Right renal cortex interstitium (tissue), 3 donors: ENCODE results near the gene CREB3L4. TPM values are rescaled to one million over a fixed set of nuclear protein-coding genes. Genes with fewer than 3 reads are reported as not detected.
"Not testable (repeated sequence)": the region's sequence is repeated elsewhere in the genome, so short reads cannot be mapped to it uniquely, and the experiment has no call there.

Experiments used
- DNase-seq, 3 donors: peaks; one replicate each; pipeline ENCODE4 v3.0.0-alpha.2; 2013; ENCODE audit warnings: low read depth in 3 of 3, low spot score in 2 of 3
- polyA plus RNA-seq, 3 donors: library from polyadenylated mRNA; unstranded; fragments of 120-200 nt; gene quantifications; one replicate each; pipeline ENCODE4 v1.2.1, GENCODE V29; 2013; ENCODE audit not compliant: insufficient read length in 3 of 3

CREB3L4 gene
- polyA plus RNA-seq, 3 donors, result 31.9 to 37.9 (median 32.3) TPM

DNA sequence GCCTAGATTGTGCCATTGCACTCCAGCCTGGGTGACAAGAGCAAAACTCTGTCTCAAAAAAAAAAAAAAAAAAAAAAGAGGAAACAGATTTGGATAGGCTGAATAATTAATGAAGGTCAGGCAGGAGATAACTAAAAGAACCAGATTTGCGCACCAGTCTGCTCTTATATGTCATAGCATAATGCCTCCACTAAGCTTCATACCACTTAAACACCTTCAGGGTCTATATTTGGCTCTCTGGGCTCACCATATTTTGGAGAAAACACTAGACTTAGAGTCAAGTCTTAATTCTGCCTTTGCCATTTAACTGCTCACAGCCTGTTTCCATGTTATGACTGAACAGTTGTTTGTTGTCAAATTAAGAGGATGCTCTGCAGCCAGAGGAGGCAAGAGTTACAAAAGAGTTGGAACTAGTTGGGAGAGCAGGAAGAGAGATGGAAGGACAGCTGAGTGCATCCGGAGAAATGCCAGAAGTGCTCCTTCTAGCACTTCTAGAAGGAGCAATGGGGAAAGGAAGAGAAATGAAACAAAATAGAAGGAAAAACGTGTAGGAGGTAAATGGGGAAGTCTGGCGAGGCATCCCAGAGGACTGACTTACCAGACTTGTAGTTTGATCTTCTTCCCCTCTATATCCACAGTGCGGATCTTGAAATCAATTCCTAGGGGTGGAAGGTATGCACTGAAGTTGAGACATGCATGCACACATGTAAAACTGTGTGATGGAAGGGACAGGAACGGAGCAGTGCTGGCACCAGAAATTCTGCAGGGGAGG is 16.6 kb downstream of the CREB3L4 start:
- no peak for DNase-seq

DNA sequence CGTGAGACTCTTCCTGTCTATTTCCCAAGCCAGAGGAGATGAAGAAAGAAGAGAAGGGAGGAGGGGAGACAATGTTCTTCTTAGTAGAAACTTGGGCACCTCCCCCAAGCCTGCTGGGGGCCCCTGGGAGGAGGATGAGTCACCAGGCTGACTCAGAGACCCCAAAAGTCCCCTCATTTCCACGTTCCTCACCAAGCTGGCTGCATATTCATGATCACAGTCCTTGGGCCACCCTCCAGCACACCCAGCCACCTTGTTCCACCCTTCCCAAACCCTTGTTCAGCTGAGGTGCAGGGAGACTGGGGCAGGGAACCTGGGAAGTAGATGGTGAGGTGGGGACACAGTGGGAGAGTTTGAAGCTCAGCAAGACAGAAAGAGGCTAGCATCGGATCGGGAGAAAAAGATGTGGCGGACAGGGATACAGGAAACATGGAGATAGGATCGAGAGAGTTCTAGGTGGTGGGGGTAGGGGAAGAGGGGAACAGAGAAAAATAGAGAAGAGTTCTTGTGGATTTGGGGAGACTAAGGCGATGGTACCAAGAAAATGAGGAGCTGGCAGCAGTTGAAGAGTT is 17.7 kb downstream of the CREB3L4 start:
- no peak for DNase-seq

DNA sequence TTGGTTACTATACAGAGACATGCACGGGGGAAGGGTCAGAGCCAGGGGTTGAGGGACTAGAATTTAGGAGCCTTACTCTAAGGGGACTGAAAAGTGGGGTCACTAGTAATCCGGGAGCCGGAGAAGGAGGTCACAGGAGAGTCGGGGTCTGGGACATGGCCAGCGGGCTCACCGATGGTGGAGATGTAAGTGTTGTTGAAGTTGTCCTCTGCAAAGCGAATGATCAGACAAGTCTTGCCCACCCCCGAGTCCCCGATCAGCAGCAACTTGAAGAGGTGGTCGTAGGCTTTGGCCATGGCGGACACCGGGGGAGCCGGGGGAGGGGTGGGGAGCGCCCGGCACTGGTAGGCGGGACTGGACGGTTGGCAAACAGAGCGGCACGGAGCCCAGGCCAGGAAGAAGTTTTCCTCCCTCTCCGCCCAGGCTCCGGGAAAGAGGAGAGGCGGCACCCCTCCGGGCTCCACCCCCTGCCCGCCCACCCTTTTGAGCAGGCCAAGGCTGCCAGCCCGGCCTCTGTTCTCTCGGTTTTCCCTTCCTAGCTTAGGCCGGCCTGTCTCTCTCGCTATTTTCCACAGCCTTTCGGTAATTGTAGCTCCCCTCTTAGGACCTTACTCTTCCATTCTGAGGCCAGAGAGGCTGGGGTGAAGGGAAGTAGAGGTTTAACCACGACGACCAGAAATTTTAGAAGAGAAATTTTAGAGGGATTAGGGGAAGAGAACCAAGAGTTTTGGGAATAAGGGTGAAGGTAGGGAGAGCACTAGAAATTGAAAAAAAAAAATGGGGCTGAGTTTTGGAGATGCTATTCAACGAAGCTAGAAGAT is 18.4 kb downstream of the CREB3L4 start, which contains the start of gene RAB13:
TSS of gene RAB13 (minus strand) at position 399 of the 821 bp plus-strand sequence. CDS start at position 296, 103 bp downstream.
- peak in 2 of 3 donors; percentile 72 to 78 for DNase-seq

- no peak for DNase-seq
Observed at GRCh38 chr1:153987621-153988020, 19.9 kb downstream of the CREB3L4 start.

DNA sequence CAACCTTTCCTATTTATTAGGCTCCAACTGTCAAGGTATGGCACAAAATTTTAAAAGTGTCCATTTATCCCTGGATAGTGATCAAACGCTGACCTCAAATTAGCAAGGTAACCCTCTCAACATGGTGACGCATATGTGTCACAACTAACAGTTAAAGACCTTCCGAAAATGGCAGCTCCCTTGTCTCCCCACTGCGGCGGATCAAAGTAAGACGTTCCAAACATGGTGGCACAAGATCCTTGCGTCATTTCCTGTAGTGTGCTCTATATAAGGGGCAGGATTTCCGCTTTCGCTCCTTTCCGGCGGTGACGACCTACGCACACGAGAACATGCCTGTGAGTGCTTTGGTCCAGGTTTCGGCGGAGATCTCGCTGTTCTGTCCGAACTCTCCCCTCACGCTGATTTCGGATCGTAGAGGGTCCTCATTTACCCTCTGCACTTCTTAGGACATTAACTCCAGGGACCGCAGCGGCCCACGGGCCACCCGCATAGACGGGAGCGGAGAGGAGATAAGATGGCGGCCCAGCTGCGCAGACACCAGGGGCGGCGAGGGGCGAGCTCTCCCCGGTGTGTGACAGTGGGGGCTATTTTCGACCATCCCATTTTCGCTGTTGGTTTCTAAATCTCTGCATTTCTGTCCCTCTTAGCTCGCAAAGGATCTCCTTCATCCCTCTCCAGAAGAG is 22.9 kb downstream of the CREB3L4 start, which contains the start of gene RPS27:
TSS of gene RPS27 (plus strand) at position 295 of the 683 bp plus-strand sequence. CDS start at position 330, 35 bp downstream.
- peak; percentile 97 to 98 (median 98) for DNase-seq

GRCh38 chr1:153991151-153991630 is 23.5 kb downstream of the CREB3L4 start:
- no peak for DNase-seq

- DNase-seq, result no peak
Observed at GRCh38 chr1:153991806-153992205, 24.1 kb downstream of the CREB3L4 start.

DNA sequence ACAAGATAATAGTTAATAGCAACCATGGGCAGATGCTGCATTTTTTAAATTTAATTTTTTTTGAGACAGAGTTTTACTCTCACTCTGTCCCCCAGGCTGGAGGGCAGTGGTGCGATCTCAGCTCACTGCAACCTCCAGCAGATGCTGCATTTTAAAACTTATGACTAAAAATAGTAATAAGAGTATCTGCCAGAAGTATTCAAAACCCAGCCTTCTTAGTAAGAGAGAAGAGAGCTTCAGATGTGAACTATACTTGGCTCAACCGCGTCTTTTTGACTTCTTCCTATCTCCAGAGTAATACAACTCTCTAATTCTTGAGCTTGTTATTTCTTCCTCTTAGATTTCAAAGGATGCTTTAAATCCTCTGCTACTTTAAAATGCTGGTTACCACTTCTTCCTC is 27.5 kb downstream of the CREB3L4 start:
- no peak for DNase-seq

DNA sequence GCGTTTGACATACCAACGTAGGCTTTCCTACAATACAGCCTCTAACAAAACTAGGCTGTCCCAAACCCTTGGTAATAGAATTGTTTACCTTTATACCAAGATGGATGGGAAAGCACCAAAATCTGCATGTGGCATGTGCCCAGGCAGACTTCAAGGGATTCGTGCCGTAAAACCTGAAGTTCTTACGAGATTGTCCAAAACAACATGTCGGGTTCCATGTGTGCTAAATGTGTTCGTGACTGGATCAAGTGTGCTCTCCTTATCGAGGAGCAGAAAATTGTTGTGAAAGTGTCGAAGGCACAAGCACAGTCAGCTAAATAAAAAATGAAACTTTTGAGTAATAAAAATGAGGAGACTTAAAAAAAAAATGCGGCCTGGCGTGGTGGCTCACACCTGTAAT is 27.9 kb downstream of the CREB3L4 start:
- no peak for DNase-seq

DNA sequence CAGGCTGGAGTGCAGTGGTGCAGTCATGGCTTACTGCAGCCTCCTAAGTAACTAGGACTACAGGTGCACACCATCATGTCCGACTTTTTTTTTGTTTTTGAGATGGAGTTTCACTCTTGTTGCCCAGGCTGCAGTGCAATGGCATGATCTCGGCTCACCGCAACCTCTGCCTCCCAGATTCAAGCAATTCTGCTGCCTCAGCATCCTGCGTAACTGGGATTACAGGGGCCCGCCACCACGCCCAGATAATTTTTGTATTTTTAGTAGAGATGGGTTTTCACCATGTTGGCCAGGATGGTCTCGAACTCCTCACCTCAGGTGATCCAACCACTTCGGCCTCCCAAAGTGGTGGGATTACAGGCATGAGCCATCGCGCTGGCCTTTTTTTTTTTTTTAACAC is 29.2 kb downstream of the CREB3L4 start:
- not testable (repeated sequence) for DNase-seq

DNA sequence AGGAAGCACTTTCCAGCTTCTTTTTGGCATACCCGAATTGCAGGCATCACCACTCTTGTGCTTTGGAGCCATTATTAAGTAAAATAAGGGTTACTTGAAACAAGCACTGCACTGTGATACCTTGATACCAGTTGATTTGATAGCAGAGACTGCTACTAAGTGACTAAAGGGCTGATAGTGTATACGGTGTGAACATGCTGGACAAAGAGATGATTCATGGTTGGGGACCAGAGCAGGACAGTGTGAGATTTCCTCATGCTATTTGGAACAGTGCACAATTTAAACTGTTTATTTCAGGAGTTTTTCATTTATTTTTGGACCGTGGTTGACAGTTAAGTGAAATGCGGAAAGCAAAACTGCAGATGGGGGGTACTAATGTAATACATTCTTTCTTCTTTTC is 32.7 kb downstream of the CREB3L4 start:
- no peak for DNase-seq

- no peak for DNase-seq
Observed at GRCh38 chr1:154006136-154006535, 38.4 kb downstream of the CREB3L4 start.

GRCh38 chr1:154012129-154012528 is 44.4 kb downstream of the CREB3L4 start:
- no peak for DNase-seq

- not testable (repeated sequence) for DNase-seq
Observed at GRCh38 chr1:154012543-154012942, 44.8 kb downstream of the CREB3L4 start.

DNA sequence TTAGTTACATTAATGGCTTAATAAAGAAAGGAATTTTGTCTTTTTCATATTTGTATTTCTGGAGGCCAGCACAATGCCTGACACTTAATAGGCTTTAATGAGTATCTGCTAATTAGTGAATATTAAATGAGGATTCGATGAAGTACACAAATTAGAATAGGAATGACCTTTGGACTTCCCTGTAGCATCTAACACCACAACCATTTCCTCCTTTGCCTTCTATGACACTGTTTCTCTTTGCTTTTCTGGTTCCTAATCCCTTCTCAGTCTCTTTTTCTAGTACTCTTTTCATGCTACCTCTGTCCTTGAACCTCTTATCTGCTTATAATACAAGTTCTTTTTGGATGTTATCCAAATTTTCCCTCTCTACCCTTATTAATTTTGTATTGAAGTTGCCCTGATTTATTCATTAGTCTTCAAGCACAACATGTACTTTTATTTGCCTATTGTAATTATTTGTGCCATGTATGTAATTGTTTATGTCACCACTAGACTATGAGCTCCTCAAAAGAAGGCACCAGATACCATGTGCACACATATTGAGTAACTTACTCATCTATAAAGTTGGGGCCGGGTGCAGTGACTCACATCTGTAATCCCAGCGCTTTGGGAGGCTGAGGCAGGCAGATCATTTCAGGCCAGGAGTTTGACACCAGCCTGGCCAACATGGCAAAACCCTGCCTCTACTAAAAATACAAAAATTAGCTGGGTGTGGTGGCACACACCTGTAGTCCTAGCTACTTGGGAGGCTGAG is 46.6 kb downstream of the CREB3L4 start:
- DNase-seq, result no peak

DNA sequence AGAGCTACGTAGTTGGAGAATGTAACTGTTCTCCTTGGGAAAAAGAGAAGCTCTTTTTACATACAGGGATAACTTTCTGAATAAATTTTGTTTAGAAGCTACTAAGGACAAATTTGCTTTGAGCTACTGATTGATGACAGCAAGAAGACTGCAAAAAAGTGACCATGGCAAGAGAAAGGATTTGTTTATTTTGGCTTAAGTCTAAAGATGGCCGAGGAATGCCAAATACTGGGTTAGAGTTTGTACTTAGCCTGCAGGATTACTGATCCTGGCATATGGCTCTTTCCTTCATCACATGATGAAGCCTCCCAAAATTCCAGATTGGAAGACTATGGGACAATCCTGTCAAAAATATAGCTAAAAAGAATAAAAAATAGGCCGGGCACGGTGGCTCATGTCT is 51.6 kb downstream of the CREB3L4 start:
- no peak for DNase-seq

DNA sequence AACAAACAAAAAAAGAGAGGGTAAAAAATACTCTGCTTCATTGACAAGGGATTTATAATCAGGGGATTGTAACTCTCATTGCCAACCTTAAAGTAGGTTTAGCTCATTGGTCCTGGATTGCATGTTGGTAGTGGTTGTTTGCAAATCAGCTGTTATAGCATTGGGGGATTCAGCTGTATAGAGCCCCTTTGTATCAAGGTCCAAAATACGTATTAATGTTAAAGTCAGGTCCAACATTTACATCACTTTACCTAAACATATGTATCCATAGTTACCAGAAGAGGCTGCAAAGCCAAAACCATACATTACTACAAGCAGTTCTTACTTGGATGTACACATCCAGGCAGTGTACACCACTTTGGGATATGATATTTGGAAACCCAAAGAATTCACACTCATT is 52.2 kb downstream of the CREB3L4 start:
- DNase-seq, result no peak
